Fibroblast of skin of left biceps (primary cell): ENCODE results near the gene DPP10.

Experiments used
- DNase-seq, 2 experiments: peaks; one replicate each; pipeline ENCODE4 v3.0.0-alpha.2; 2013; ENCODE audit warnings: low read depth in 2 of 2

DPP10 gene

DNA sequence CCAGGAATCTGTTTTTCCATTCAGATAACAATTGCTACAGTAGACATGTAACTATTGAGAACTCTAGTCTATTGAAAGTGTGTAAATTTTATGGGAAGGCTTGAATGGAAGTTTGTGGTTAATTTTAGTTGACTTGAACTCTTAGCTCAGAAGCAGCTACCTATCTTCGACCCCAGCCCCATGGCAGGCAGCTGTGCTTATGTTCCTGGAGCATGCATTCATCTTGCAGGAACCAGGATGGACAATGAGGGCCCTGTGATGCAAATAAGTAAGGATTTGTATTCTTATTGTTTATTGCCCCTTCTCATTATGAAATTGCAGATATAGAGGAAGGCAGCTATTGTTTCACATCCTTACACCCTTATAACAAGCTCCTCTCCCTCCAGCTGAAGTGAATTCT, 1252.2 kb downstream of the DPP10 start:
- DNase-seq, result no peak

GRCh38 chr2:115733190-115733775, 1290.8 kb downstream of the DPP10 start:
- no peak for DNase-seq

GRCh38 chr2:115738111-115738510, 1295.7 kb downstream of the DPP10 start:
- DNase-seq, result no peak

GRCh38 chr2:115739574-115739973, 1297.1 kb downstream of the DPP10 start:
- no peak for DNase-seq

GRCh38 chr2:115746151-115746550, 1303.7 kb downstream of the DPP10 start:
- no peak for DNase-seq

GRCh38 chr2:115757286-115757685, 1314.8 kb downstream of the DPP10 start:
- DNase-seq, result no peak

GRCh38 chr2:115763601-115764000, 1321.2 kb downstream of the DPP10 start:
- no peak for DNase-seq

GRCh38 chr2:115771516-115771915, 1329.1 kb downstream of the DPP10 start:
- DNase-seq, result no peak

DNA sequence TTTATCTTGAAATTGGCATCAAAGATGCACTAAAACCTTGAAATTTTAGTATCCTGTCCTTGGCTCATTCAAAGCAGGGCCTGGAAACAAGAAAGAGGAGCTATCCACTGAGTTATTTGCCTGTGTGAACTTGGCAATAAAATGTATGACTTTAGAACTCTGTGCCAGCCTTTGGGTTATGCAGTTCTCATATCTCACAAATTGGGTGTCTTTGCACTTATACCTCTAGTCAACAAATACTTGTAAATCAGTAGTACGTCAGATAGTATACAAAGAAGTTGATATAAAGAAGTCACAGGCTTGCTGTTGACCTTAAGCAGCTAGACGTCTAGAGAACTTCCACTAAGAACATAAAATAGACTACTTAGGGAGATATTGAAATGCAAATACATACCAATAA, 1331.9 kb downstream of the DPP10 start:
- DNase-seq, result no peak

GRCh38 chr2:115779085-115779632, 1336.7 kb downstream of the DPP10 start:
- no peak for DNase-seq

GRCh38 chr2:115782286-115782685, 1339.8 kb downstream of the DPP10 start:
- DNase-seq, result no peak

GRCh38 chr2:115796078-115796477, 1353.6 kb downstream of the DPP10 start:
- no peak for DNase-seq

DNA sequence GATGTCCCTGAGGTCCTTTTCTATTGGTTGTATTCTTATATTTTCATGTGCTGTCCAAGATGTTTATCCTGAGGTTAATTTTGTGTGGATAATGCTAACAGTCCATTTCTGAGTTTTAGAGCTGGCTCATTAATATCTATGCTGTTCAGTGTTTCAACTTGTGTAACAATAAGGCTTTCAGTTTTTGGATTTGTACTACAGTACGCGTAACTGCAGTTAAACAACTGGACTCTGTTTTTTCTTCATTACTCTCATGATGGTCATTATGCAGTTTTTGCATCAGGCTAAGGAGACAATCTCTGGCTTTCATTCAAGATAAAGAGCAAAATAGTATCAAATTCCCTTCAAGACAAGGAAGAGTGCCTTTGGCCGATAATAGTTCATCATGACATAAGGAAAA, 1364.8 kb downstream of the DPP10 start:
- no peak for DNase-seq

- DNase-seq, result no peak
Measured at GRCh38 chr2:115825912-115826311, 1383.5 kb downstream of the DPP10 start.

GRCh38 chr2:115833196-115833595, 1390.8 kb downstream of the DPP10 start:
- DNase-seq, result no peak

- no peak for DNase-seq
Measured at GRCh38 chr2:115838539-115838938, 1396.1 kb downstream of the DPP10 start.

DNA sequence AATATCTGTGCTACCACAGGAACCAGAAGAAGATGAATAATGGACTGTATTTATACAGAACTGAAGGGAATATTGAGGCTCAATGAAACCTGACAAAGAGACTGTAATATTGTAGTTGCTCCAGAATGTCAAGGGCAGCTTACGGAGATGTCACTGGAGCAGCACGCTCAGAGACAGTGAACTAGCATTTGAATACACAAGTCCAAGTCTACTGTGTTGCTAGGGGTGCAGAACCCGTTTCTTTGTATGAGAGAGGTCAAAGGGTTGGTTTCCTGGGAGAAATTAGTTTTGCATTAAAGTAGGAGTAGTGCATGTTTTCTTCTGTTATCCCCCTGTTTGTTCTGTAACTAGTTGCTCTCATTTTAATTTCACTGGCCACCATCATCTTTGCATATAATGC, 1399.9 kb downstream of the DPP10 start:
- DNase-seq, result no peak

GRCh38 chr2:115848192-115848591, 1405.8 kb downstream of the DPP10 start:
- DNase-seq, result no peak

DNA sequence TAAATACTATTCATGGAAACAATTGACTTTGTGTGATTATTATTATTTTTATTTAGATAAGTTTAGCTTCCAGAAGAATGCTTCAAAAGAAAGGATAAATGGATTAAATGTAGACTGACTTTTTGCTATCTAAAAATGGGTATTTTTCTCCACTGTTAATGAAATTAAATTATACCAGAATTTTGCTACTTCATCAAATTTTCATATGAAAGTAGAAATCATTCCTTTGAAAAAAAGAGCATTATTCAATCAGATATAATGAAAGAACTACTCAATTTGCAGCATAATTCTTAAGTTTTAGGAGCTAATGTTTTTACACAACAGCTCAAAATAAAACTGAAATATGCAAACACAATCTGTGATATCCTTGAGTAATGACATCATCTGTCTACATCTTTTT, 1424.6 kb downstream of the DPP10 start:
- no peak for DNase-seq

DNA sequence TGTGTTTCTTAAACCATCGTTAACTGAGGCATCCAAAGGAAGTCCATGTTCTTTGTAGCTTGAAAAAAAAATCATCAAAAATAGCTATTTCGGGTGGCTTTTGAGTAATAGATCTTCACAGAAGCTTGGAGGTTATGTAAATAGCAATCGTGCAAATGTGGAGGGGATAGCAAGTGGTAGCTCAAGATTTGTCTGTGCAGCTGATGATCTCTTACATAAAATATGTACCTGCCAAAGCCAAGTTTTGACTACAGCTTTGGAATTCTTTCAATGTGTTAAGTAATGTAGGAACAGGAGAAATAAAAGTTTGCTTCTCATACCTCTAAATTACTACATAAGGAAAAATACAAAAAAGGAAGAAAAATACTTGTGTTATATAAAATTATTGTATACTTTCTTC, 1432.0 kb downstream of the DPP10 start:
- no peak for DNase-seq

GRCh38 chr2:115880558-115880957, 1438.1 kb downstream of the DPP10 start:
- no peak for DNase-seq

- no peak for DNase-seq
Measured at GRCh38 chr2:115887209-115887776, 1444.9 kb downstream of the DPP10 start.
